ENCODE measurements around the gene GPI. TPM values are rescaled to one million over a fixed set of nuclear protein-coding genes. Genes with fewer than 3 reads are reported as not detected.
"Not testable (repeated sequence)": the region's sequence is repeated elsewhere in the genome, so short reads cannot be mapped to it uniquely, and the experiment has no call there.

Gene GPI
- total RNA-seq, 2 donors from 2014 or later: 394 to 516 TPM

DNA sequence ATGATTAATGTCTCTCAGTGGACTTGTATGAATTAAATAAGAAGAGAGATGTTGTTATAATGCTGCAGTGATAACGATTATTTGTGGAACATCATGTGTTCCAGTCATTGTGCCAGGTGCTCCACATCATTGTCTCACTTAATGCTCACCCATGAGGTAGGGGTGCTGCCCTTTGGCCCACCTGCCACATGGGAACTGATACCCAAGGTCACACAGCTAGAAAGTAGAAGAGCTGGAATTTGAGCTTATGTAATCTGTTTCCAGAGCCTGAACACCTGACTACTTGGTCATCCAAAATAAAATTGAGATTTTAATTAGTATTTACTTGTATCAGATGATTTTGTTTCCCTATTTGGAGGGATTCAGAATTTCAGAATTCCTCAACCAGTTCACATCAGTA is 36.0 kb upstream of the GPI start:
- Mint-ChIP-seq H3K9me3 (no peaks in the 10 kb centered on the region), H3K4me1 (ENCODE audit: low read depth in 2 of 2) (no peaks in the 10 kb centered on the region), H3K27ac (no peak overlapping the region), H3K36me3 (peaks cover 22% of the 10 kb centered on the region), H3K4me3 (no peak overlapping the region), H3K27me3 (no peaks in the 10 kb centered on the region)
- DNase-seq (ENCODE audit: low spot score) (no peak), ATAC-seq (no peak)

DNA sequence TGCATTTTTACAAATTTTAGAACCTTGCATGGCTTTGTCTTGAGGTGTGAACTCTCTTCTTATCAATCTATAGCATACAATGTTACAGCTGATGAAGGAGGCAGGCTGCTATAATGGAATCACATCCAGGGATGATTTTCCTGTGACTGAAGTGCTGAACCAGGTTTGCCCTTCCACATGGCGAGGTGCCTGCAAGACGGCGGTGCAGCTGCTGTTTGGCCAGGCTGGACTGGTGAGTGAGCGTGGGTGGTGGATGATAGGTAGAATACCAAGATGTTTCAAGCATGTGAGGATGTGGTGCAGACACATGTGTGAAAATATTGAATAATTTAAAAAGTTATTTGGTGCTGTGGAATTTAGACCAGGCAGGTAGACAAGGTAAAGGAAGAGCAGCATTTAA is 34.9 kb upstream of the GPI start:
- Mint-ChIP-seq H3K36me3 (peaks cover 20% of the 10 kb centered on the region), H3K27ac (no peak overlapping the region), H3K9me3 (no peaks in the 10 kb centered on the region), H3K27me3 (no peaks in the 10 kb centered on the region), H3K4me3 (no peak overlapping the region), H3K4me1 (ENCODE audit: low read depth in 2 of 2) (no peaks in the 10 kb centered on the region)
- DNase-seq (ENCODE audit: low spot score): no peak
- ATAC-seq: no peak

DNA sequence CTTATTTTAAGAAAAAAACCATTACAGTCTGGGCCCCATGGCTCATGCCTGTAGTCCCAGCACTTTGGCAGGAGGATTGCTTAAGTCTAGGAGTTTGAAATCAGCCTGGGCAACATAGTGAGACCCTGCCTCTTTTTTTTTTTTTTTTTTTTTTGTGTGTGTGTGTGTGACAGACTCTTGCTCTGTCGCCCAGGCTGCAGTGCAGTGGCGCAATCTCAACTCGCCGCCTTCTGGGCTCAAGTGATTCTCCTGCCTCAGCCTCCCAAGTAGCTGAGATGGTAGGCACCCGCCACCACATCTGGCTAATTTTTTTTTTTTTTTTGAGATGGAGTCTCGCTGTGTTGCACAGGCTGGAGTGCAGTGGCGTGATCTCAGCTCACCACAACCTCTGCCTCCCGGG is 34.4 kb upstream of the GPI start:
- DNase-seq (ENCODE audit: low spot score); H3K9me3 Mint-ChIP-seq; H3K4me1 Mint-ChIP-seq (ENCODE audit: low read depth in 2 of 2); H3K4me3 Mint-ChIP-seq; ATAC-seq; H3K27ac Mint-ChIP-seq; H3K27me3 Mint-ChIP-seq: not testable (repeated sequence)
- H3K36me3 Mint-ChIP-seq: peaks cover 15% of the 10 kb centered on the region

DNA sequence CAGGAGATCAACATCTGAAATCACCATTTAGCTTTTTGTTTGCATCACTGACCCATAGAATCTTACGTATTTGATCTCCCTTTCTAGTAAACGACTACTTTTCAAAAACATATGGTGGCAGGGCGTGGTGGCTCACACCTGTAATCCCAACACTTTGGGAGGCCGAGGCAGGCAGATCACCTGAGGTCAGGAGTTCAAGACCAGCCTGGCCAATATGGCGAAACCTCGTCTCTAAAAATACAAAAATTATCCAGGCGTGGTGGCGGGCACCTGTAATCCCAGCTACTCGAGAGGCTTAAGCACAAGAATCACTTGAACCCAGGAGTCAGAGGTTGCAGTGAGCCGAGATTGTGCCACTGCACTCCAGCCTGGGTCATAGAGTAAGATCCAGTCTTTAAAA is 33.4 kb upstream of the GPI start:
- H3K36me3 Mint-ChIP-seq: peaks cover 15% of the 10 kb centered on the region
- H3K9me3 Mint-ChIP-seq; H3K4me3 Mint-ChIP-seq; DNase-seq (ENCODE audit: low spot score); ATAC-seq; H3K27me3 Mint-ChIP-seq; H3K27ac Mint-ChIP-seq; H3K4me1 Mint-ChIP-seq (ENCODE audit: low read depth in 2 of 2): not testable (repeated sequence)

DNA sequence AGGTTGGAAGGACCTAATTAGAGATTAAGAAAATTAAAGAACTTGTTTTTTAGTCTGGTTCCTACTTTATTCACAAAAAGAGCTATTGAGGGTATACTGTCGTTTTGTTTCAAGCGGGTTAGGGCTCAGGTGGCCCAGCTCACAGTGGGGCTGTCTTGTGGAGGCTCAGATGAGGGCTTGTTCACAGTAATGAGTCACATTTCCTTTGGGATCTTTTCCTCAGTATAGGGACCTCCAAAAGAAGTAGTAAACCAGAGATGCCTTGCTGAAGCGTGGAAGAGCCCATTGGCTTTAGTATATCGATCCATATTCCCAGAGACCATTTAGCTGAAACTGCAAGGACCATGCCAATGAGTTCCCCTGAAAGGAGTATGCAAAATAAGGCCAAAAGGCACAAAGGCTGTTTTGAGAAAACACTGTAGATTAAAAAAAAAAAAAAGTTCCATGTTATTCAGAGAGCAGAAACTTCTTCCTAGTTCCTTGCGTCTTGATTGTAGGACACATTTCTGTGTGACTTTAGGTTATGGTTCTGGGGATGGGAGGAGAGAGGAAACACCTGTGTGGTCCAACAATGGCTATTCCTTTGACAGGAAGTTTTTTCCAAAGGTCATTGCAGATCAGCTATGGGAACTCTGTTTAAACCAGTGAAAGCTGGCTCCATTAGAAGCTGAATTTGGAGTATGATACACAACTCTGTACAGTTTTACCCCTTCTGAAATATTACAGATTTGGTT is 32.8 kb upstream of the GPI start:
- H3K36me3 Mint-ChIP-seq: peaks cover 19% of the 10 kb centered on the region
- DNase-seq (ENCODE audit: low spot score) (no peak), ATAC-seq (no peak)
- no peaks in the 10 kb centered on the region for H3K27me3 Mint-ChIP-seq
- no peak overlapping the region for H3K4me3 Mint-ChIP-seq
- H3K4me1 Mint-ChIP-seq (ENCODE audit: low read depth in 2 of 2): peaks cover 3 to 4% of the 10 kb centered on the region in 2 donors
- no peak overlapping the region for H3K27ac Mint-ChIP-seq
- H3K9me3 Mint-ChIP-seq: no peaks in the 10 kb centered on the region

DNA sequence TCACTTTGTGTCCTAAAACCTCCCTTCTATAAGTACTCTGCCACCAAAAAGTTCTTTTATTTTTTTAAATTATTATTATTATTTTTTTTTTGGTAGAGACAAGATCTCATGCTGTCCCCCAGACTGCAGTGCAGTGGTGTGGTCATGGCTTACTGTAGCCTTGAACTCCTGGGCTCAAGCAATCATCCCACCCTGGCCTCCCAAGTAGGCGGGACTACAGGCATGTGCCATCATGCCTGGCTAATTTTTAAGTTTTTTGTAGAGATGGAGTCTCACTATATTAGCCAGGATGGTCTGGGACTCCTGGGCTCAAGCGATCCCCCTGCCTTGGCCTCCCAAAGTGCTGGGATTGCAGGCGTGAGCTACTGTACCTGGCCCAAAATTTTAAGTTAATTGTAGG is 29.1 kb upstream of the GPI start:
- peaks cover 22% of the 10 kb centered on the region for H3K36me3 Mint-ChIP-seq
- DNase-seq (ENCODE audit: low spot score) (no peak), ATAC-seq (no peak)
- no peaks in the 10 kb centered on the region for H3K9me3 Mint-ChIP-seq
- H3K4me1 Mint-ChIP-seq (ENCODE audit: low read depth in 2 of 2): peaks cover 3 to 4% of the 10 kb centered on the region in 2 donors
- H3K27ac Mint-ChIP-seq: no peak overlapping the region
- no peak overlapping the region for H3K4me3 Mint-ChIP-seq
- H3K27me3 Mint-ChIP-seq: no peaks in the 10 kb centered on the region

DNA sequence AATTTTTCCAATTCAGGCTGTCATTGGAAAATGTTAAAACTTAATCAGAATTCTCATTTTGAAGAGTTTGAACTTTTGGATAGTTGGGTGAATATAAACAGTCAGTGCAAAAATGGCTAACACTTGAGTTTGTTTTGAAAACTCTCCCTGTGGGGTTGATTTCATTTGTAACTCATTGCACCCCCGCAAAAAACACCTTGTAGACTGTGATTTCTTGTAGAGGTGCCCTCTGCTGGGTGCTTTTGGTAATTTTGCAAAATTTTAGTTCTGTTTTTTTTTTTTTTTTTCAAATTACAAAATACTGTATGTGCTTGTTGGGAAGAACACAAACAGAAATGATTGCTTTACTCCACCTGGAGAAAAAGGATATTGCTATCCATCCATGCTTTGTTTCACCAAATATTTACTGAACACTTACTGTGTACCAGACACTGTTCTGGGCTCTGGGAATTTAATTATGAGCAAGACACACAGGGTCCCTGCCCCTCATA is 28.2 kb upstream of the GPI start:
- H3K27me3 Mint-ChIP-seq: no peaks in the 10 kb centered on the region
- H3K36me3 Mint-ChIP-seq: peaks cover 22% of the 10 kb centered on the region
- H3K4me1 Mint-ChIP-seq (ENCODE audit: low read depth in 2 of 2): peaks cover 3 to 4% of the 10 kb centered on the region in 2 donors
- no peaks in the 10 kb centered on the region for H3K9me3 Mint-ChIP-seq
- H3K4me3 Mint-ChIP-seq: no peak overlapping the region
- ATAC-seq (no peak), DNase-seq (ENCODE audit: low spot score) (no peak)
- H3K27ac Mint-ChIP-seq: no peak overlapping the region

DNA sequence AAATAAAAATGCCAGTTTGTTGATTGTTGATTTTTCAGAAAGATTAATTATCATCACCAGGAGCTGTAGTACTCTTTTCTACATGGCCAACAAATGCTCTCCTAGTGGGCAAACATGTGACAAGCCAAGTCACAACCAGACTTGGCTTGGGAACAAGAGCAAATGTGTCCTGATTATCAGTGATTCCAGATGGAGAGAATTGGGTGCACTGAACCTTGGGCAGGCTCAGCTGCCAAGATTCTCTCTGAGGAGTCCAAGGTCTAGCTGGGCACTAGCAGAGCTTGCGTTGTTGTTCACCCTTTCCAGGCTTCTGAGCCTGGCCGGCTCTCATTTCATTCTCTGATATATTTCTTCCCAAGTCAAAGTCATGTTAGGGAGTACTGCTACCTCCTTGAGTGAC is 27.3 kb upstream of the GPI start:
- no peak overlapping the region for H3K4me3 Mint-ChIP-seq
- ATAC-seq: no peak
- no peak overlapping the region for H3K27ac Mint-ChIP-seq
- H3K9me3 Mint-ChIP-seq: no peaks in the 10 kb centered on the region
- DNase-seq (ENCODE audit: low spot score): no peak
- H3K27me3 Mint-ChIP-seq: no peaks in the 10 kb centered on the region
- peaks cover 3 to 4% of the 10 kb centered on the region in 2 donors for H3K4me1 Mint-ChIP-seq (ENCODE audit: low read depth in 2 of 2)
- peaks cover 27% of the 10 kb centered on the region for H3K36me3 Mint-ChIP-seq

DNA sequence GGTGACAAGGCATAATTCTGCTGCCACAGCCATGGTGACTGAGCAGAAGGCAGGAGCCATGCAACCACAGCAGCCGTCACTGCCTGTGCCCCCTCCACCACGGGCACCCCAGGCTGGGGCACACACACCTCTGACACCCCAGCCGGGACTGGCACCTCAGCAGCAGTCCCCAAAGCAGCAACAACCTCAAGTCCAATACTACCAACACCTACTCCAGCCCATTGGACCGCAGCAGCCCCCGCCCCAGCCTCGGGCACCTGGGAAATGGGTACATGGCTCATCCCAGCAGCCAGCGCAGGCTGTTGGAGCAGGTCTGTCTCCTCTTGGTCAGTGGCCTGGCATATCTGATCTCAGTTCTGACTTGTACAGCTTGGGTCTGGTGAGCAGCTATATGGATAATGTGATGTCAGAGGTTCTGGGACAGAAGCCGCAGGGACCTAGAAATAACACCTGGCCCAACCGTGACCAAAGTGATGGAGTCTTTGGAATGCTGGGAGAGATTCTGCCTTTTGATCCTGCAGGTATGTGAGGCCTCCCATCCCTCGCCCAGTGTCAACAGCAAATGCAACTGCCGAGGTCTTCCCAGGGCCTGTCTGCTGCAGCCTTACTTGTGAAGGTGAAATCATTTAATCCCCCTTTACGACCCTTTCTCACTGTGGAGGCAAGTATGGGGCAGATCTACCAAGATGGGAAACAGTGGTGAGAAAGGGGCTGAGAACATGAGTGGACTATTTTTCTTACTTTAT is 22.9 kb upstream of the GPI start:
- Mint-ChIP-seq H3K9me3 (no peaks in the 10 kb centered on the region), H3K4me1 (ENCODE audit: low read depth in 2 of 2) (peaks cover 7 to 8% of the 10 kb centered on the region in 2 donors), H3K36me3 (peaks cover 22% of the 10 kb centered on the region), H3K4me3 (no peak overlapping the region), H3K27ac (no peak overlapping the region), H3K27me3 (no peaks in the 10 kb centered on the region)
- DNase-seq (ENCODE audit: low spot score) (no peak), ATAC-seq (peak in 1 of 2 donors; percentile 24)

DNA sequence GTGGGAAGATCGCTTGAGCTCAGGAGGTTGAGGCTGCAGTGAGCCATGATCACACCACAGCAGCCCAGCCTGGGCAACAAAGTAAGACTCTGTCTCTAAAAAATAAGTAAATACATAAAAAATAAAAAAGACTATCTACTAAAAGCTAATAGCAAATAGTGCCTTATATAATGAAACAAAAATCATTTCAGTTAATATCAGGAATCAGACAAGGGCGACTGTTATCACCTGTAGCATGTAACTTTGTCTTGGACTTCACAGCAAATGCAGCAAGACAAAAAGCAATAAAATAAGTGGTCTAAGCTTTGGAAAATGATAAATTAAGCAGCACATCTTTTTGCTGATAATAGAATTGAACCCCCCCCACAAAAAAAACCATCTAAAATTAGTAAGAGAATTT is 21.2 kb upstream of the GPI start:
- DNase-seq (ENCODE audit: low spot score) (no peak), ATAC-seq (no peak)
- Mint-ChIP-seq H3K4me1 (ENCODE audit: low read depth in 2 of 2) (peaks cover 6 to 7% of the 10 kb centered on the region in 2 donors), H3K4me3 (no peak overlapping the region), H3K9me3 (no peaks in the 10 kb centered on the region), H3K27me3 (no peaks in the 10 kb centered on the region), H3K27ac (no peak overlapping the region), H3K36me3 (peaks cover 16% of the 10 kb centered on the region)

DNA sequence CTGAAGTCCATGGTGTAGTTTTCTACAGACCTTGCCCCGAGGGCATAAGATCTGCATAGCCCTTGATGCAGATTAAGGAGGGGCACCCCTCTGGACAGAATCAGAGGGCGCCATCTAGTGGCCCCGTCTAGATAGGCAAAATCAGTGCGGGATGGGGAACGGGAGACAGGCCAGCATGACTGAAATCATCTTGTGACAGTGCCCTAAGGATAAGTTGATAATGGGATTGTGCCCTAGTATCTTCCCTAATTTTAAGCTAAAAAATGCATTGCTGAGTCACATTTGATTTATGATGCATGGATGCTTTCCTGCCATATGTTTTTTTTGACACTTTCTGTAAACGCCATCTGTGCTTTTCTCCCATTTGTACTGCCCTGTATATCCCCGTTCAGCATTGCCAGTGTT is 19.0 kb upstream of the GPI start:
- peak in 1 of 2 donors; percentile 45 for ATAC-seq
- Mint-ChIP-seq H3K27ac (no peak overlapping the region), H3K4me1 (ENCODE audit: low read depth in 2 of 2) (peaks cover 20 to 21% of the 10 kb centered on the region in 2 donors), H3K27me3 (no peaks in the 10 kb centered on the region), H3K4me3 (no peak overlapping the region), H3K9me3 (no peaks in the 10 kb centered on the region), H3K36me3 (peaks cover 8% of the 10 kb centered on the region)
- no peak for DNase-seq (ENCODE audit: low spot score)

DNA sequence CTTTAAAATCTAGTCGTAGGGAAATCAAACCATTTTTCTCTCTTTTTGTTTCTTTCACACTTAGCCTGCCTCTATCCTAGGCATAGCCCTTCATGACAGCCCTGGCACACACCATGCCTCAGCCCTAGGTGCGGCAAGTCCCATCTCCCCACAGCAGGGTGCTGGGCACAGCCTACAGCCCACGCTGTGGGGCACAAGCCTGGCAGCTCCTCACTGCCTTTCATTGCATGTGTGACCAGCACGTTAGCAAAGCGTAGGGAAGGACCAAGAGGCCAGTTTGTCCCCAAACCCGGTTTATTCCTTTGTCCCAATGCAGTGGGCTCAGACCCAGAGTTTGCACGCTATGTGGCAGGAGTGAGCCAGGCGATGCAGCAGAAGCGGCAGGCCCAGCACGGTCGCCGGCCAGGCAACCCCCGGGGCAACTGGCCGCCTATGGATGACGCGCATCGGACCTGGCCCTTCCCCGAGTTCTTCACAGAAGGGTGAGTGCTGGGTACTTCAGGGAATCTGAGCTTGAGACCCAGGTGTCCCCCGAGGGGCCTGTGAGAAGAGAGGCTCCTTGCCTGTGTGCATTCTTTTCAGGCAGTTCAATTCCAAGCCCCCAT is 17.3 kb upstream of the GPI start:
- no peak for ATAC-seq
- peaks cover 25% of the 10 kb centered on the region in 2 donors for H3K4me1 Mint-ChIP-seq (ENCODE audit: low read depth in 2 of 2)
- H3K4me3 Mint-ChIP-seq: no peak overlapping the region
- H3K9me3 Mint-ChIP-seq: no peaks in the 10 kb centered on the region
- no peaks in the 10 kb centered on the region for H3K27me3 Mint-ChIP-seq
- peaks cover 4% of the 10 kb centered on the region for H3K36me3 Mint-ChIP-seq
- no peak overlapping the region for H3K27ac Mint-ChIP-seq
- DNase-seq (ENCODE audit: low spot score): no peak

DNA sequence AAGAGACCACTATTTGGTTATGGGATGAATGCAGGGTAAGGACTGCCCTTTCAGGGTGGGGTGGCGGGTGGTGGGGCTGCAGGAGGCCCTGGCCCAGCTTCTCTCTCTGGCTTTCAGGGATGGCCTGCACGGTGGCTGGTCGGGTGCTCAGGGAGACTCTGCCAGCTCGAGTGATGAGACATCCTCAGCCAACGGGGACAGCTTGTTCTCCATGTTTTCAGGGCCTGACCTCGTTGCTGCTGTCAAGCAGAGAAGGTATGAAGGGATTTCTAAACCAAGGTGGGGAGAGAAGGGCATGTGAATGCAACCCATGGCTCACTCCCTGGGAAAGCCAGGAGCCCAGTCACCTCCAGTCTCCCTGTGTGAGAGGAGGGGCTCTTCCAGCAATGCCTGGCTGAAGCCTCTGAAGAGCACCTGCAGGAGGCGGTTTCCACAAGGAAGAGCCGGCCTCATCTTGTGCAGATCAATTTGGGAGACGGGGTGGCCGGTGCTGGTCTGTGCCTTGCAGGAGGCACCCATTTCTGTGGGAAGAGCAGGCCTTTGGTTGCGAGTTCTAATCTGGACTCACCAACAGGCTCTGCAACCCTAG is 16.0 kb upstream of the GPI start:
- peak overlapping the region; percentile 51 for H3K4me3 Mint-ChIP-seq
- DNase-seq (ENCODE audit: low spot score) (no peak), ATAC-seq (no peak)
- no peaks in the 10 kb centered on the region for H3K27me3 Mint-ChIP-seq
- no peaks in the 10 kb centered on the region for H3K9me3 Mint-ChIP-seq
- no peaks in the 10 kb centered on the region for H3K36me3 Mint-ChIP-seq
- H3K4me1 Mint-ChIP-seq (ENCODE audit: low read depth in 2 of 2): peaks cover 25% of the 10 kb centered on the region in 2 donors
- H3K27ac Mint-ChIP-seq: peak overlapping the region; percentile 73 to 88

DNA sequence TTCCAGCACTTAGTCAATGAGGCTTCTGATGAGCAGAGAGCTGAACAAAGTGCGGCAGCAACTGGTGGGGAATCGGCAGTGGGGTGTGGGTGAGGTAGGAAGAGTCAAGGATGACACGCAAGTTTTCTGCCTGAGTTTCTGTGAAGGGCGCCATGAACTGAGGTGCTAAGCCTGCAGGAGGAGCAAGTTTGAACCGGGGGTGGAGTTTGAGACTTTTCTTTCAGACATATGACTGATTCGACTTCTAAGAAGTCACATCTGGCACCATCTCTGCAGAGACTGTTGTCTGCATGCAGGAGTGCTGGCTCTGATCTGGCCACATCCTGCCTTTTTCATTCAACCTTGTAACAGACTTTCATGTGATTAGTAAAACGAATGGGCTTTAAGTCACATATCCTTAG is 14.8 kb upstream of the GPI start:
- peaks cover 25% of the 10 kb centered on the region in 2 donors for H3K4me1 Mint-ChIP-seq (ENCODE audit: low read depth in 2 of 2)
- no peaks in the 10 kb centered on the region for H3K9me3 Mint-ChIP-seq
- H3K27ac Mint-ChIP-seq: peak overlapping the region; percentile 73 to 88
- H3K36me3 Mint-ChIP-seq: peaks cover 4% of the 10 kb centered on the region
- peak; percentile 92 to 94 for ATAC-seq
- DNase-seq (ENCODE audit: low spot score): peak; percentile 77
- no peaks in the 10 kb centered on the region for H3K27me3 Mint-ChIP-seq
- H3K4me3 Mint-ChIP-seq: peak overlapping the region; percentile 51
